ENCODE measurements around the gene TMEM200A. TPM values are rescaled to one million over a fixed set of nuclear protein-coding genes. Genes with fewer than 3 reads are reported as not detected.

TMEM200A gene
- total and polyA plus RNA-seq, 2 of the 8 experiments (the other 6 are each of a cell fraction or from before 2014, with no cell fraction given): 6.2 to 13.9 TPM

DNA sequence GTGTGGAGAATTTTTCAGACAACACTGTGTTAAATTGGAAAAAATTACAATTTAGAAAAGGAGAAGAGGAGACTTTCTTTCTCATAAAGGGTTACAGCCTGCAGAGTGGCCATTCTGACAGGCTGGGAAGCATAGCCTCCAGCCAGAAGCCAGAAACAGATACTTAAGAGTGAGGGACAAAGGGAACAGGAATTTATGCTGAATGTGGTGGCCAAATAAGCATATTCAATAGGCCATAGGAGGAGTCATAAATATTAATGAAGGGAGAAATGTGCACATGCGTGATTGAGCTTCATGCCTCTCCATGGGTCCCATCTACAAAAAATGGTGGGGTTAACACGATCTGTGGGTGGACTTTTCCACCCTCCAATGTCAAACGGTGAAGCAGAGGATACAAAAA, 13.4 kb downstream of the TMEM200A start (continued):
- TF ChIP-seq, protein P1, sequence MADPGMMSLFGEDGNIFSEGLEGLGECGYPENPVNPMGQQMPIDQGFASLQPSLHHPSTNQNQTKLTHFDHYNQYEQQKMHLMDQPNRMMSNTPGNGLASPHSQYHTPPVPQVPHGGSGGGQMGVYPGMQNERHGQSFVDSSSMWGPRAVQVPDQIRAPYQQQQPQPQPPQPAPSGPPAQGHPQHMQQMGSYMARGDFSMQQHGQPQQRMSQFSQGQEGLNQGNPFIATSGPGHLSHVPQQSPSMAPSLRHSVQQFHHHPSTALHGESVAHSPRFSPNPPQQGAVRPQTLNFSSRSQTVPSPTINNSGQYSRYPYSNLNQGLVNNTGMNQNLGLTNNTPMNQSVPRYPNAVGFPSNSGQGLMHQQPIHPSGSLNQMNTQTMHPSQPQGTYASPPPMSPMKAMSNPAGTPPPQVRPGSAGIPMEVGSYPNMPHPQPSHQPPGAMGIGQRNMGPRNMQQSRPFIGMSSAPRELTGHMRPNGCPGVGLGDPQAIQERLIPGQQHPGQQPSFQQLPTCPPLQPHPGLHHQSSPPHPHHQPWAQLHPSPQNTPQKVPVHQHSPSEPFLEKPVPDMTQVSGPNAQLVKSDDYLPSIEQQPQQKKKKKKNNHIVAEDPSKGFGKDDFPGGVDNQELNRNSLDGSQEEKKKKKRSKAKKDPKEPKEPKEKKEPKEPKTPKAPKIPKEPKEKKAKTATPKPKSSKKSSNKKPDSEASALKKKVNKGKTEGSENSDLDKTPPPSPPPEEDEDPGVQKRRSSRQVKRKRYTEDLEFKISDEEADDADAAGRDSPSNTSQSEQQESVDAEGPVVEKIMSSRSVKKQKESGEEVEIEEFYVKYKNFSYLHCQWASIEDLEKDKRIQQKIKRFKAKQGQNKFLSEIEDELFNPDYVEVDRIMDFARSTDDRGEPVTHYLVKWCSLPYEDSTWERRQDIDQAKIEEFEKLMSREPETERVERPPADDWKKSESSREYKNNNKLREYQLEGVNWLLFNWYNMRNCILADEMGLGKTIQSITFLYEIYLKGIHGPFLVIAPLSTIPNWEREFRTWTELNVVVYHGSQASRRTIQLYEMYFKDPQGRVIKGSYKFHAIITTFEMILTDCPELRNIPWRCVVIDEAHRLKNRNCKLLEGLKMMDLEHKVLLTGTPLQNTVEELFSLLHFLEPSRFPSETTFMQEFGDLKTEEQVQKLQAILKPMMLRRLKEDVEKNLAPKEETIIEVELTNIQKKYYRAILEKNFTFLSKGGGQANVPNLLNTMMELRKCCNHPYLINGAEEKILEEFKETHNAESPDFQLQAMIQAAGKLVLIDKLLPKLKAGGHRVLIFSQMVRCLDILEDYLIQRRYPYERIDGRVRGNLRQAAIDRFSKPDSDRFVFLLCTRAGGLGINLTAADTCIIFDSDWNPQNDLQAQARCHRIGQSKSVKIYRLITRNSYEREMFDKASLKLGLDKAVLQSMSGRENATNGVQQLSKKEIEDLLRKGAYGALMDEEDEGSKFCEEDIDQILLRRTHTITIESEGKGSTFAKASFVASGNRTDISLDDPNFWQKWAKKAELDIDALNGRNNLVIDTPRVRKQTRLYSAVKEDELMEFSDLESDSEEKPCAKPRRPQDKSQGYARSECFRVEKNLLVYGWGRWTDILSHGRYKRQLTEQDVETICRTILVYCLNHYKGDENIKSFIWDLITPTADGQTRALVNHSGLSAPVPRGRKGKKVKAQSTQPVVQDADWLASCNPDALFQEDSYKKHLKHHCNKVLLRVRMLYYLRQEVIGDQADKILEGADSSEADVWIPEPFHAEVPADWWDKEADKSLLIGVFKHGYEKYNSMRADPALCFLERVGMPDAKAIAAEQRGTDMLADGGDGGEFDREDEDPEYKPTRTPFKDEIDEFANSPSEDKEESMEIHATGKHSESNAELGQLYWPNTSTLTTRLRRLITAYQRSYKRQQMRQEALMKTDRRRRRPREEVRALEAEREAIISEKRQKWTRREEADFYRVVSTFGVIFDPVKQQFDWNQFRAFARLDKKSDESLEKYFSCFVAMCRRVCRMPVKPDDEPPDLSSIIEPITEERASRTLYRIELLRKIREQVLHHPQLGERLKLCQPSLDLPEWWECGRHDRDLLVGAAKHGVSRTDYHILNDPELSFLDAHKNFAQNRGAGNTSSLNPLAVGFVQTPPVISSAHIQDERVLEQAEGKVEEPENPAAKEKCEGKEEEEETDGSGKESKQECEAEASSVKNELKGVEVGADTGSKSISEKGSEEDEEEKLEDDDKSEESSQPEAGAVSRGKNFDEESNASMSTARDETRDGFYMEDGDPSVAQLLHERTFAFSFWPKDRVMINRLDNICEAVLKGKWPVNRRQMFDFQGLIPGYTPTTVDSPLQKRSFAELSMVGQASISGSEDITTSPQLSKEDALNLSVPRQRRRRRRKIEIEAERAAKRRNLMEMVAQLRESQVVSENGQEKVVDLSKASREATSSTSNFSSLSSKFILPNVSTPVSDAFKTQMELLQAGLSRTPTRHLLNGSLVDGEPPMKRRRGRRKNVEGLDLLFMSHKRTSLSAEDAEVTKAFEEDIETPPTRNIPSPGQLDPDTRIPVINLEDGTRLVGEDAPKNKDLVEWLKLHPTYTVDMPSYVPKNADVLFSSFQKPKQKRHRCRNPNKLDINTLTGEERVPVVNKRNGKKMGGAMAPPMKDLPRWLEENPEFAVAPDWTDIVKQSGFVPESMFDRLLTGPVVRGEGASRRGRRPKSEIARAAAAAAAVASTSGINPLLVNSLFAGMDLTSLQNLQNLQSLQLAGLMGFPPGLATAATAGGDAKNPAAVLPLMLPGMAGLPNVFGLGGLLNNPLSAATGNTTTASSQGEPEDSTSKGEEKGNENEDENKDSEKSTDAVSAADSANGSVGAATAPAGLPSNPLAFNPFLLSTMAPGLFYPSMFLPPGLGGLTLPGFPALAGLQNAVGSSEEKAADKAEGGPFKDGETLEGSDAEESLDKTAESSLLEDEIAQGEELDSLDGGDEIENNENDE (IDR thresholded peaks at IDR 0.05; ENCODE audit: insufficient replicate concordance, low read length): no peak
- TF ChIP-seq RFX5 (IDR thresholded peaks at IDR 0.05; ENCODE audit: borderline replicate concordance, low read depth, low read length) (no peak), SIN3A (conservative IDR thresholded peaks at IDR 0.05 in 1 of 2, IDR thresholded peaks at IDR 0.05 in 1 of 2; ENCODE audit: low read depth in 1 of 2, low read length in 2 of 2) (no peak), KDM5A (IDR thresholded peaks at IDR 0.05; ENCODE audit: low read length) (no peak), TEAD4 (IDR thresholded peaks at IDR 0.05; ENCODE audit: low read depth, low read length) (no peak), MAFK (IDR thresholded peaks at IDR 0.05; ENCODE audit: low read depth, low read length) (no peak), SIX5 (IDR thresholded peaks at IDR 0.05; ENCODE audit: low read depth, low read length) (no peak), TCF12 (IDR thresholded peaks at IDR 0.05; ENCODE audit: low read depth, low read length) (no peak), CTBP2 (IDR thresholded peaks at IDR 0.05; ENCODE audit: borderline replicate concordance, insufficient read depth, insufficient read length, low read length) (no peak), EP300 (IDR thresholded peaks at IDR 0.05; ENCODE audit: borderline replicate concordance in 1 of 2, low read depth in 2 of 2, low read length in 2 of 2) (no peak), TAF1 (IDR thresholded peaks at IDR 0.05; ENCODE audit: low read depth, low read length) (no peak)
- TF ChIP-seq, protein P2, sequence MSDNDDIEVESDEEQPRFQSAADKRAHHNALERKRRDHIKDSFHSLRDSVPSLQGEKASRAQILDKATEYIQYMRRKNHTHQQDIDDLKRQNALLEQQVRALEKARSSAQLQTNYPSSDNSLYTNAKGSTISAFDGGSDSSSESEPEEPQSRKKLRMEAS (IDR thresholded peaks at IDR 0.05): no peak
